ENCODE measurements around the gene RCN1.
A peak's percentile ranks its signal among the peaks of the same experiment; 100 is the strongest.

Gene RCN1

DNA sequence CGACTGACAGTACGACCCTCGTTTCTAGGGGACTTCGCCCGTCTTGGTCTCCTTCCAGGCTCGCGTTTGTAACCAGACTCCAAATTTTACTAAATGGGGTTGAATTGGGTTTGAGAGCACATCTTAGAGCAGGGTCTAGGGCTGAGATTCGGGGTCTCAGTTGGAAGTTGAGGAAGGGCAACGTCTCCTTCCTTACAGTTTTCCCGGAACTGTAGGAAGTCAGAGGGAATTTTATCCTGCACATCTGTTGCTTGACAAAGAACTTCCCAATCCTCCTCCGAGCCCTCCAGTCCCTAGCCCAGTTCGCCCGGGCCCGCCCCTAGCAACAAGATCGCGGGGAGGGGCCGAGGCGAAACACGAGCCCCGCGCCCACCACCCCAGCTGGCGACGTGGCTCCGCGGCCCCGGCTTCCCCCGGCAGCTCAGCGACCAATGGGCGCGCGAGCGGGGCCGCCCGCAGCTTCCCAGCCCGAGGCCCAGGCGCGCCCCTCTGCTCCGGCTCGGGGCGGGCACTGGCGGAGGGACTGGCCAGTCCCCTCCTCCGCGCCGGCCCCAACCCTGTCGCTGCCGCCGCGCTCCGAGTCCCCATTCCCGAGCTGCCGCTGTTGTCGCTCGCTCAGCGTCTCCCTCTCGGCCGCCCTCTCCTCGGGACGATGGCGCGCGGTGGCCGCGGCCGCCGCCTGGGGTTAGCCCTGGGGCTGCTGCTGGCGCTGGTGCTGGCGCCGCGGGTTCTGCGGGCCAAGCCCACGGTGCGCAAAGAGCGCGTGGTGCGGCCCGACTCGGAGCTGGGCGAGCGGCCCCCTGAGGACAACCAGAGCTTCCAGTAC, at the start of gene RCN1:
TSS of gene RCN1 (plus strand) at position 530 of the 826 bp plus-strand sequence. CDS start at position 653, 123 bp downstream.
- peak within 1 kb of the TSS; percentile 83 for H3K27ac ChIP-seq
- DNase-seq (ENCODE audit: low spot score) = peak; percentile 32
- TF ChIP-seq CTCF (conservative IDR thresholded peaks at IDR 0.05; ENCODE audit: low read depth) = no peak
- POLR2A ChIA-PET (ENCODE audit: low non-redundant PET) = no interaction called here
- CTCF ChIA-PET = interaction anchor here (0.6 kb wide), 1 partner anchor 12 kb away, joined by 4 read pairs; no protein-coding TSS in a partner anchor

- no peak for TF ChIP-seq CTCF (conservative IDR thresholded peaks at IDR 0.05; ENCODE audit: low read depth)
- no peak for DNase-seq (ENCODE audit: low spot score)
- ChIA-PET CTCF (interaction anchor here (0.7 kb wide), 1 partner anchor 659 kb away, joined by 3 read pairs; no protein-coding TSS in a partner anchor), POLR2A (ENCODE audit: low non-redundant PET) (no interaction called here)
- H3K27ac ChIP-seq = no peak overlapping the region
Observed at GRCh38 chr11:32043737-32044136, 47.1 kb upstream of the RCN1 start.

GRCh38 chr11:32044158-32044863, 46.6 kb upstream of the RCN1 start:
- TF ChIP-seq CTCF (conservative IDR thresholded peaks at IDR 0.05; ENCODE audit: low read depth) = no peak
- ChIA-PET CTCF (interaction anchor here (0.7 kb wide), 1 partner anchor 660 kb away, joined by 3 read pairs; no protein-coding TSS in a partner anchor), POLR2A (ENCODE audit: low non-redundant PET) (no interaction called here)
- H3K27ac ChIP-seq = no peak overlapping the region
- no peak for DNase-seq (ENCODE audit: low spot score)

- POLR2A ChIA-PET (ENCODE audit: low non-redundant PET) = no interaction called here
- CTCF ChIA-PET = interaction anchor here (0.7 to 1.4 kb wide), 2 partner anchors 9 to 111 kb away, joined by 3 read pairs; no protein-coding TSS in a partner anchor
- no peak overlapping the region for H3K27ac ChIP-seq
Observed at GRCh38 chr11:32045456-32045855, 45.4 kb upstream of the RCN1 start.

GRCh38 chr11:32050264-32050663, 40.6 kb upstream of the RCN1 start:
- no peak for TF ChIP-seq CTCF (conservative IDR thresholded peaks at IDR 0.05; ENCODE audit: low read depth)
- ChIA-PET POLR2A (ENCODE audit: low non-redundant PET) (no interaction called here), CTCF (interaction anchor here (0.6 to 5.0 kb wide), 2 partner anchors 102 to 126 kb away, joined by 3 to 48 read pairs; no protein-coding TSS in a partner anchor)
- DNase-seq (ENCODE audit: low spot score) = no peak
- no peak overlapping the region for H3K27ac ChIP-seq

More at GRCh38 chr11:32045456-32045855, 45.4 kb upstream of the RCN1 start:
- DNase-seq (ENCODE audit: low spot score) = no peak
- no peak for TF ChIP-seq CTCF (conservative IDR thresholded peaks at IDR 0.05; ENCODE audit: low read depth)

DNA sequence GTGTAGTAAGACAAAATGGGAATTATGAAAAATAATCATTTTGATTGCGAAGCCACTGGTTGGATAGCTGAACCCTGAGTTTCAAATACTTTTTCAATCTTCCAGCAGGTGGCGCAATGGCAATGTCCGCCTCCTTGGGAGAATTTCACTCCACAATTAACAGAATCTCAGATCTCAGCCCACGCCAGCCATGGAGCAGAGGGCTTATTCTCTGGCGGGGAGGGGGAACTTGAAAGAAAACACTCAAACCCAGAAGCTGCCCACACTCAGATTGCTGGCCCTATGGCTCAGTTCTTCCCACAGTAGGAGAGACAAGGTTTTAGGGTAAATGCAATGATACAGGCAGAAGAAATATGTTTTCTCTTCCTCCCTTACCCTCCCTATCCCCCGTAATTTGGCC, 38.7 kb upstream of the RCN1 start:
- ChIA-PET CTCF (interaction anchor here (0.6 to 5.0 kb wide), 19 partner anchors 11 to 1868 kb away, joined by 3 to 48 read pairs (median 3); no protein-coding TSS in a partner anchor), POLR2A (ENCODE audit: low non-redundant PET) (no interaction called here)
- peak; percentile 61 for DNase-seq (ENCODE audit: low spot score)
- peak; percentile 70 for TF ChIP-seq CTCF (conservative IDR thresholded peaks at IDR 0.05; ENCODE audit: low read depth)
- no peak overlapping the region for H3K27ac ChIP-seq
